Activated CD8-positive, alpha-beta memory T cell treated with anti-CD3 and anti-CD28 coated beads for 24 hours (primary cell): ENCODE measurements around the gene TCERG1.

ENCODE experiments used
- DNase-seq: peaks from one replicate; pipeline ENCODE4 v3.0.0-alpha.2; 2020

The TCERG1 gene

GRCh38 chr5:146458894-146459293, 11.8 kb downstream of the TCERG1 start:
- no peak for DNase-seq

DNA sequence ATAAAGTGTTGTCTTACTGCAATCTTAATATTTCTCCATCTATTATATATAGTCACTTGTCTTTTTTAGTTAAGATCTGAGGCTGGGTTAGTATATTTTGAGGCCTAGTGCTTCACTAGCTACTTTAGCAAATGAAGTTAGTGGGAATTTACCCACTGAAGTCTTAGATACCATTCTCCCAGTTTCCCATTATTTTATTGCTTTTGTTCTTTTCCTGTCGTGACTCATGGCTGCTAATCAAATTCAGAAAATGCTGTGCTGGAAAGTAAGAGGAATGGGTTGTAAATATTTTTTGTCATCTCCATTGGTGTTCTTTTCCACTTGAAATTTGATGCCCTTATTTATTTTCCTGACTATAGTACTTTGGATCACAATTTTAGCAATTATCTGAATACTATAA, 14.2 kb downstream of the TCERG1 start:
- DNase-seq, result no peak

- DNase-seq, result no peak
Measured at GRCh38 chr5:146463446-146463845, 16.3 kb downstream of the TCERG1 start.

DNA sequence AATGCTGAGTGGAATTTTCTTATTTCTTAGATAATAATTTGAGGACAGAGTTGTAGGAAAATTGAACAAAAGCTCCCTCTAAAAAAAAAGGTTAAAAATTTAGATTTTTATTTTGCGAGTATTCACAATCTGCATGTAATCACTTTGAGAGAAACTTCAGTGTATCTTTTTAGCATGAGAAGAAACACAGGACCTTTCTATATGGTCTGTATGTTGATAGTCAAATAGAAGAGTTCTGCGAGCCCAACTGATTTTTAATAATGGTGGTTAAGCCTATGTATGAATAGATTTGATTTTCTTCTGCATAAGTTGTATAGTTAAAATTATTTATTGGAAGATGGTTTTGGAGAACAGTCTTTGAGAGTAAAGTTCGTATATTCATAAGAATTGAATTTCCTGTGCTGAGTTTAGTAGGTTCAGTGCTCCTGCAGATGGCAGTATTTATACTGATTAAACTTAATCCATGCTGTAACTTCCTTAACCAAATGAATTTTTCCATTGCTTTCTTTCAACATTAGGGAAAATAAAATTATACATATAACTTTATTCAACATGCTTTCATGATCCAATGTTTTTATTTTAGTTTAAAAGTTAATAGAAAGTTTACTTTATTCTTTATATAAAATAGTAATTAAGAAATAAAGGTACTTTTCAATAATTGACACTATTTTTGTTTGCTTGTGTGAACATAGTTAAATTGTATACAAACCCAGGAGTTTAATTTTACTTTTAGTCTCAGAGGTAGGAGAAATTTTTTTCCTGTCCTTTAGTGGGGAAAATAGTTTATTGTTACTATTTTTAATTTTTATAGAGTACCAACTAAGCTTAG, 19.6 kb downstream of the TCERG1 start:
- no peak for DNase-seq

DNA sequence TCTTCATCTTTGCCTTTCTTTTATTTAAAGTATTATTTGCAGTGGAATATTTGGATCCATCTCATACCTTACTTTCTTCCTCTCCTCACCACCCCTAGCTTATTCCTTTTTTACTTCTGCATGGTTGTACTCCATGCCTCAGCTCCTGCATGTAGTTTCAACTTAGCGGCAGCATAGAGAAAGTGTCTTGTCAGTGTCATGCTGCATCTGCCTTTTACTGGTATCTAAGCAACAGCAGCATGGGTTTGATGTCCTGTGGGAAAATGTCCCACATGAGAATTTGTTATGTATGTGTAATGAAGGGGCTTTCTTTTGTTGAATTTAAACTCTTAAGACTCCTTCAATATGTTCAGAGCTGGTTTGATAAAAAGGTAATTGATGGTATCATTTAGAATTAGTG, 20.6 kb downstream of the TCERG1 start:
- DNase-seq, result no peak

- DNase-seq, result no peak
Measured at GRCh38 chr5:146474065-146474464, 26.9 kb downstream of the TCERG1 start.

DNA sequence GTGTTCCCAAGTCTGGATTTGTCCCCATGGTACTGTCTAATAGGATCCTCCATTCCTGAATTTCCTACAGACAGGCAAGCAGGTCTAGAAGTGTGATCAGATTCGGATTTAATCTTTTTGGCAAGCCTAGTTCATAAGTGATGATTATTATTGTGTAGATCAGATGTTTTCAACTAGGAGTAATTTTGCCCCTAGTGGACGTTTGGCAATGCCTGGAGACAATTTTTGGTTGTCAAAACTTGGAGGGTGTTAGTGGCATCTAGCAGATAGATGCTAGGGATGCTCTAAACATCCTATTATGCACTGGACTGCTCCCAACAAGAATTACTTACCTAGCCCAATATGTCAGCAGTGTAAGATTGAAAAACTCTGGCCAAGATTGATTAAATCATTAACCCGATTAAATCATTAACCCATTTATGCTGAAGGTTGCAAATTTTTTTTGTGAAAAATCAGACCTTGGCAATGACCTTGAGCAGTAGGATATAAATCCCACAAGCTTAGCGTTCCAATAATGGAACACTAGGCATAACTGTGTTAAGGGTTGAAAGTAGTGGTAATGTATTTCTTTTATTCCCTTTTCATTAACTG, 28.2 kb downstream of the TCERG1 start:
- DNase-seq, result no peak

GRCh38 chr5:146475906-146476305, 28.8 kb downstream of the TCERG1 start:
- no peak for DNase-seq

DNA sequence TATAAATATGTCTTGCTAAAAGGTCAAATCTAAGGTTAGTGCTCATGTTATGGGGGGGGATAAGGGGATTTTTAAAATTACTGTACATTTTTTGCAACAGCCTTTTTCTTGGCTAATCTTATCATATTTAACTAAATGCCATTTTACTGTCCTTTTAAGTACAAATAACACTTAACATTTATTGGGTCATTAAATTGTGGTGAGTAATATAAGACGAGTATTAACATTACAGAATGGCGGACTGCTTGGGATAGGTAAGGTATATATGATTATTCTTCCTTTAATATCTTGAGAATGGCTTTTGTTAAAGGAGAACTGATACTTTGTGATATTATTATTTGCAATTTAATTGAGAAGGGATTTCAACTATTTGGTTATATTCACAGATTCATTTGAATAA, 35.6 kb downstream of the TCERG1 start:
- DNase-seq, result no peak

DNA sequence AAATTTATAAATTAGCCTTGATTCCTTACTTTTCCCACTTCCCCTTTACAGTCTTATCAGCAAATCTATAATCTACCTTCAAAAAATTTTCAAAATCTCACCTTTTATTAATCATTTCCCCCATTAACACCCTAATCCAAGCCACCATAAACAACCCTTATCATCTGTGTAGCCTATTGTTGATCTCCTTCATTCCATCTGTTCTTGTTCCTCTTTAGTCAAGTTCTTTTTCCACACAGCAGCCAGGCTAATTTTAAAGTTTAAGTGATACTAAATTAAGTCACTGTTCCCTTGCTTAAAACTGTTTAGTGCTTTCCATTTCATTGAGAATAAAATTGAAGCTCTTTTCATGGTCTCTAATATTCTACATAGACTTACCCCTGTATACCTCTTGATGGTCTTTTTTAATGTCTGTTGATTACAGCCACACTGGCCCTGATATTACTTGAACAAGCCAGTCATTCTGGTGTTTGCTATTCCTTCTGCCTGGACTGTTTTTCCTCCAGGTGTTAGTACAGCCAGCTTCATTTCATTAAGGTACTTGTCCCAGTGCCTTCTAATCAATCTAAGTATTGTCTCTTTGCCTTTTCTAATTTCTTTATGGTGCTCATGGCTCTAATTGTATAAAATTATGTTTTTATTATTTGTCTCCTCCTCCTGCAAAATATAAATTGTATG, 37.7 kb downstream of the TCERG1 start:
- DNase-seq, result no peak

- DNase-seq, result no peak
Measured at GRCh38 chr5:146490089-146490843, 43.1 kb downstream of the TCERG1 start.

DNA sequence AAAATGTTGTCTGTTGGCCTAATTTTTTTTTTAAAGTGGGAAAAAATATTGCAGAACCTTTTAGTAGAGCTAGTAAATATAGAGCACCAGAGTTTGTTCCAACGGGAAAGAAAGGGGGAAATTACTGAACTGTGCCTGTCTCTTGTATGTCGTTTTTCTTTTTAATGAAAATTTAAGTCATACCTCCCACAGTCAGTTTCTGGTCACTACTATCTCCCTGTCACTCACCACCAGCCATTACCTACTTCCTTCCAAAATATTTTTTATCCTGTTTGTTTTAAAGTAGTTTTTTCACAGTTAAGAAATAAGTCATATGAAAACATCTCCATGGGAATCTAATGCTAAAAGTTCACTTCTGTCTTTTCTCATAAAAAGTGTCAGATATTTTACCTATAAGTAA, 47.5 kb downstream of the TCERG1 start:
- DNase-seq, result no peak

GRCh38 chr5:146499680-146500079, 52.5 kb downstream of the TCERG1 start:
- DNase-seq, result no peak

DNA sequence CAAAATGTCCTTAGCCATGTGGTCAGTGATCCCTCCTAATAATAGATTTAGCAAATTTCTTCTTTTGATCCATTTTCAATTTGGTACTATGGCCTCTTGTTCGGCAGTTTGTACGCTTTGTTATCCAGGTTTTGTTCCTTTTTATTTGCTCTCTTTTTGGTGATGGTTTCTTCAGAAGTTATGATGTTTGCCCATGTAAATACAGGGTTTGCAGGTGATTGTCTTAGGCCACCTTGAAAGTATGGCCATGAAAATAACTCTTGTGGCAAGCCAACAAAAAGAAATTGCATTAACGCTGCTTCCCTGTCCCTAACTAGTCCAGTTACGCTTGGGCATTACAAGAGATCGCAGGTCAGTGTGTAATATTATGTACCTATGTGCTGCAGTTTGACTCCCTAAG, 60.3 kb downstream of the TCERG1 start:
- DNase-seq, result no peak

GRCh38 chr5:146510559-146511125, 63.5 kb downstream of the TCERG1 start:
- no peak for DNase-seq

DNA sequence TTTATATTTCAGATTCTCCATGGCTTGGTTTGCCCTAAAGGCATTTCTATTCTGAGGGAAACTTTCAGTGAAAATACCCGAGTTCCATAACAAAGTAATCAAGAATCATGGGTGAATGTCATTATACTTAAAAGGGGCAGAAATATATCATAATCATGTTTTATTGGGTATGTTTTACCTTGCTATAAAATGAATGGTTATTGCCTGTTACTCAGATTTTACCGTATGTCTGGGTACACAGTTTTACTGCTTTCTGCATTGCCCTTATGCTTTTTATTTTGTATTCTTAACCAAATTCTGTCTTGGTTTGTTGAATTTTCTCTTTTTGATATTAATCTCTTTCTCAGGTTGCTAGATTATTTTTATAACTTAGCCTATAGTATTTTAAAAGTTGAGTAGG, 66.3 kb downstream of the TCERG1 start:
- DNase-seq, result no peak

- DNase-seq, result no peak
Measured at GRCh38 chr5:146514575-146514974, 67.4 kb downstream of the TCERG1 start.

GRCh38 chr5:146515473-146516150, 68.5 kb downstream of the TCERG1 start:
- no peak for DNase-seq

DNA sequence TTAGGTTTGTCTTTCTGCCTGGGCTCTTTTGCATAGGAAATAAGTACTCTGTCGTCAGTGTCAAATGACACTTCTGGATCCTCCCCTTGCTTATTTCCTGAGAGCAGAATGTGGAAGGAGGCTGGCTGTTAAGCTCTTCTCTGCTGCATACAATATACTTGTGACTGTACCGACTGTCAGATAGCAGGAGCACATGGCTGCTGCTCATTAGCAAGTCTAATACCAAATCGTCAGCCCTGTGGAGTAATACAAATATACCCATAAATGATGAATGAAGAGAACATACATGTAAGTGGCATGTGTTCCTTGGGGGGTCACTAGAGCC, 69.0 kb downstream of the TCERG1 start, which contains the start of gene GPR151:
Gene GPR151, minus strand, starts transcription at position 40 of the 325 bp plus-strand sequence. CDS start 77 bp downstream, outside the sequence.
- no peak for DNase-seq

- no peak for DNase-seq
Measured at GRCh38 chr5:146519554-146519953, 72.4 kb downstream of the TCERG1 start.

DNA sequence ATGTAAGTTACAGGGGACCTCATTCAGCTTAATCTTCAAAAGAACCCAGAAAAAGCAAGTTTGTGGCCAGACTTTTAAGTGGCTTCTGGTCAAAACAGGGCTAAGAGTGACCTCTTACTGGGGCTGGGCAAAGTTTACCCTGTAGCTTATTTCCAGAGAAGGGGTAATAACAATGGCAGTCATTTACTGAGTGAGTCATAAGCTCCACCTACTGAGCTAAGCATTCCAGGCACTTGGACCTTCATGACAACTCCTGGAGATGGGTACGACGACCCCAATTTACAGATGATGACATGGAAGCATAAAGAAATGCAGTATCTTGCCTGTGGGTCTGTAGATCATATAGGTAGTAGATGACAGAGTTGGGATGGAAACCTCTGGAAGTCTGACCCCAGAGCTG, 73.6 kb downstream of the TCERG1 start:
- no peak for DNase-seq

GRCh38 chr5:146521403-146522106, 74.4 kb downstream of the TCERG1 start:
- DNase-seq, result no peak
